BLaER1 treated with 17β-estradiol and CSF1 and Interleukin-3, amounts not matched to agents 10 nM and 100 nM (cell line): ENCODE data around the gene CADM1.
A peak's percentile ranks its signal among the peaks of the same experiment; 100 is the strongest.

Experiments
- H3K27ac ChIP-seq, 11 experiments: shearing (Covaris generic); formaldehyde crosslinking; 2 replicates each; pipeline ENCODE4 v1.8.1; 2022
- H3K27me3 ChIP-seq, 11 experiments: shearing (Covaris generic); formaldehyde crosslinking; 2 replicates each; pipeline ENCODE4 v1.8.1; 2022
- H3K36me3 ChIP-seq, 11 experiments: shearing (Covaris generic); formaldehyde crosslinking; 2 replicates each; pipeline ENCODE4 v1.8.1; 2022
- H3K4me1 ChIP-seq, 10 experiments: shearing (Covaris generic); formaldehyde crosslinking; 2 replicates each; pipeline ENCODE4 v1.8.1; 2022
- H3K4me2 ChIP-seq, 11 experiments: shearing (Covaris generic); formaldehyde crosslinking; 2 replicates each; pipeline ENCODE4 v1.8.1; 2022
- H3K4me3 ChIP-seq, 10 experiments: shearing (Covaris generic); formaldehyde crosslinking; 2 replicates each; pipeline ENCODE4 v1.8.1; 2022
- H3K9ac ChIP-seq, 11 experiments: shearing (Covaris generic); formaldehyde crosslinking; 2 replicates each; pipeline ENCODE4 v1.8.1; 2022
- H3K9me3 ChIP-seq, 11 experiments: shearing (Covaris generic); formaldehyde crosslinking; replicated peaks in 1 of 11; 2 replicates each; pipeline ENCODE4 v1.8.1; 2022
- H4K20me1 ChIP-seq, 11 experiments: shearing (Covaris generic); formaldehyde crosslinking; 2 replicates each; pipeline ENCODE4 v1.8.1; 2022
- Cebpa-rat ChIP-seq, 11 experiments: shearing (Covaris generic); IDR thresholded peaks; 2 replicates each; pipeline ENCODE4 v1.8.1; 2022

Gene CADM1

GRCh38 chr11:115226556-115226955 lies 277.7 kb downstream of the CADM1 start:
- no peak overlapping the region for H3K27ac ChIP-seq
- H3K9me3 ChIP-seq, result no peaks in the 10 kb centered on the region; a peak in 2 of 22 replicates
- no peaks in the 10 kb centered on the region for H4K20me1 ChIP-seq
- TF ChIP-seq Cebpa-rat (IDR thresholded peaks at IDR 0.05), result no peak
- no peak overlapping the region for H3K4me2 ChIP-seq
- H3K9ac ChIP-seq, result no peak overlapping the region
- H3K36me3 ChIP-seq, result no peaks in the 10 kb centered on the region
- H3K4me3 ChIP-seq, result no peak overlapping the region
- H3K4me1 ChIP-seq, result peaks cover 0 to 13% (median 10%) of the 10 kb centered on the region in 10 experiments; a peak in 14 of 20 replicates
- no peaks in the 10 kb centered on the region for H3K27me3 ChIP-seq

- Histone ChIP-seq H3K4me2 (no peak overlapping the region), H4K20me1 (no peaks in the 10 kb centered on the region)
These were observed 279.7 kb downstream of the CADM1 start for GRCh38 chr11:115224551-115224950.

GRCh38 chr11:115222863-115223530 lies 281.2 kb downstream of the CADM1 start:
- no peak overlapping the region for H3K9ac ChIP-seq
- TF ChIP-seq Cebpa-rat (IDR thresholded peaks at IDR 0.05), result no peak
- H3K4me2 ChIP-seq, result peak overlapping the region in 7 of 11 experiments; percentile 1 to 34 (median 23); a peak in 8 of 22 replicates
- H3K27ac ChIP-seq, result peak overlapping the region in 3 of 11 experiments; percentile 37 to 52 (median 47); a peak in 4 of 22 replicates
- H3K36me3 ChIP-seq, result no peaks in the 10 kb centered on the region
- H3K9me3 ChIP-seq, result no peaks in the 10 kb centered on the region; a peak in 2 of 22 replicates
- no peaks in the 10 kb centered on the region for H4K20me1 ChIP-seq
- no peak overlapping the region for H3K4me3 ChIP-seq
- no peaks in the 10 kb centered on the region for H3K27me3 ChIP-seq
- H3K4me1 ChIP-seq, result peaks cover 0 to 15% (median 9%) of the 10 kb centered on the region in 10 experiments; a peak in 16 of 20 replicates

More at GRCh38 chr11:115224551-115224950, 279.7 kb downstream of the CADM1 start:
- TF ChIP-seq Cebpa-rat (IDR thresholded peaks at IDR 0.05), result no peak
- Histone ChIP-seq H3K27ac (no peak overlapping the region), H3K9me3 (no peaks in the 10 kb centered on the region; a peak in 2 of 22 replicates), H3K4me1 (peaks cover 0 to 11% (median 7%) of the 10 kb centered on the region in 10 experiments; a peak in 11 of 20 replicates), H3K4me3 (no peak overlapping the region), H3K9ac (no peak overlapping the region), H3K27me3 (no peaks in the 10 kb centered on the region), H3K36me3 (no peaks in the 10 kb centered on the region)

GRCh38 chr11:115222218-115222862 lies 281.9 kb downstream of the CADM1 start:
- Histone ChIP-seq H3K4me3 (no peak overlapping the region), H3K9ac (no peak overlapping the region), H4K20me1 (no peaks in the 10 kb centered on the region), H3K27ac (peak overlapping the region in 4 of 11 experiments; percentile 15 to 64 (median 50); a peak in 5 of 22 replicates), H3K4me2 (peak overlapping the region in 7 of 11 experiments; percentile 1 to 34 (median 23); a peak in 8 of 22 replicates), H3K9me3 (no peaks in the 10 kb centered on the region; a peak in 2 of 22 replicates), H3K4me1 (peaks cover 0 to 21% (median 14%) of the 10 kb centered on the region in 10 experiments; a peak in 16 of 20 replicates), H3K27me3 (no peaks in the 10 kb centered on the region), H3K36me3 (no peaks in the 10 kb centered on the region)
- peak in 2 of 11 experiments; percentile 13 to 35; a peak in 1 of 22 replicates for TF ChIP-seq Cebpa-rat (IDR thresholded peaks at IDR 0.05)

- Histone ChIP-seq H3K27me3 (no peaks in the 10 kb centered on the region), H3K9ac (no peak overlapping the region), H3K4me3 (no peak overlapping the region), H3K9me3 (no peaks in the 10 kb centered on the region; a peak in 2 of 22 replicates), H3K4me1 (peaks cover 0 to 21% (median 14%) of the 10 kb centered on the region in 10 experiments; a peak in 16 of 20 replicates), H3K4me2 (peak overlapping the region in 5 of 11 experiments; percentile 1 to 34 (median 27); a peak in 4 of 22 replicates), H3K27ac (peak overlapping the region in 4 of 11 experiments; percentile 15 to 64 (median 36); a peak in 4 of 22 replicates), H4K20me1 (no peaks in the 10 kb centered on the region), H3K36me3 (no peaks in the 10 kb centered on the region)
- TF ChIP-seq Cebpa-rat (IDR thresholded peaks at IDR 0.05), result no peak
These were observed 282.6 kb downstream of the CADM1 start for GRCh38 chr11:115221461-115222069.

- no peak overlapping the region for H3K27ac ChIP-seq
- H3K36me3 ChIP-seq, result no peaks in the 10 kb centered on the region
- H3K27me3 ChIP-seq, result no peaks in the 10 kb centered on the region
- no peaks in the 10 kb centered on the region; a peak in 2 of 22 replicates for H3K9me3 ChIP-seq
- H3K4me1 ChIP-seq, result peaks cover 0 to 21% (median 14%) of the 10 kb centered on the region in 10 experiments; a peak in 16 of 20 replicates
- TF ChIP-seq Cebpa-rat (IDR thresholded peaks at IDR 0.05), result no peak
- H3K9ac ChIP-seq, result no peak overlapping the region
- H4K20me1 ChIP-seq, result no peaks in the 10 kb centered on the region
- no peak overlapping the region for H3K4me2 ChIP-seq
- H3K4me3 ChIP-seq, result no peak overlapping the region
These were observed 283.3 kb downstream of the CADM1 start for GRCh38 chr11:115220911-115221310.

GRCh38 chr11:115220423-115220822 lies 283.8 kb downstream of the CADM1 start:
- peaks cover 0 to 21% (median 14%) of the 10 kb centered on the region in 10 experiments; a peak in 16 of 20 replicates for H3K4me1 ChIP-seq
- H3K36me3 ChIP-seq, result no peaks in the 10 kb centered on the region
- H3K9me3 ChIP-seq, result no peaks in the 10 kb centered on the region; a peak in 2 of 22 replicates
- no peak overlapping the region for H3K4me2 ChIP-seq
- no peaks in the 10 kb centered on the region for H4K20me1 ChIP-seq
- H3K9ac ChIP-seq, result no peak overlapping the region
- no peak overlapping the region for H3K4me3 ChIP-seq
- no peaks in the 10 kb centered on the region for H3K27me3 ChIP-seq
- no peak overlapping the region for H3K27ac ChIP-seq
- no peak for TF ChIP-seq Cebpa-rat (IDR thresholded peaks at IDR 0.05)

GRCh38 chr11:115219376-115219775 lies 284.8 kb downstream of the CADM1 start:
- Histone ChIP-seq H3K4me3 (no peak overlapping the region), H3K4me1 (peaks cover 0 to 29% (median 17%) of the 10 kb centered on the region in 10 experiments; a peak in 16 of 20 replicates), H3K36me3 (no peaks in the 10 kb centered on the region), H3K9ac (no peak overlapping the region), H3K4me2 (no peak overlapping the region), H3K27ac (no peak overlapping the region), H3K9me3 (no peaks in the 10 kb centered on the region; a peak in 2 of 22 replicates), H4K20me1 (no peaks in the 10 kb centered on the region), H3K27me3 (no peaks in the 10 kb centered on the region)
- TF ChIP-seq Cebpa-rat (IDR thresholded peaks at IDR 0.05), result no peak
